ENCODE results near the gene SMIM35.

Gene SMIM35

GRCh38 chr11:118027694-118028093, 59.1 kb downstream of the SMIM35 start:
- no peak for DNase-seq (ENCODE audit: low spot score)

DNA sequence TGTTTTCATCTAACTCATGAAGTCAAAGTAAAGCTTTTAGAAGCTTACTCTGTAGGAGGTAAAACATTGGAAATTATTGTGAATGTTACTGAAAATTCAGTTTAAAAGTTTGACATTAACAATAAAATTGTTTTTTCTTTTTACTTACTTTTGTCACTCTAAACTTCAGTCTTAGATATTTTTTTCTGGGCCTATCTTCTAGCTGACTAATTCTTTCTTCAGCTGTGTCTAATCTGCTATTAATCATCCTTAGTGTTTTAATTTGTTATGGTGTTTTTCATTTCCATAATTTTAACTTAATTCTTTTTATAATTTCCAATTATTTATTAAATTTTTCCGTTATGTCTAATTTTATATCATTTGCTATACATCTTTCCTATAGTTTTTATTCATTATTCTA, 65.6 kb downstream of the SMIM35 start:
- DNase-seq (ENCODE audit: low spot score) = no peak

- DNase-seq (ENCODE audit: low spot score) = no peak
Measured at GRCh38 chr11:118018401-118018800, 68.4 kb downstream of the SMIM35 start.

DNA sequence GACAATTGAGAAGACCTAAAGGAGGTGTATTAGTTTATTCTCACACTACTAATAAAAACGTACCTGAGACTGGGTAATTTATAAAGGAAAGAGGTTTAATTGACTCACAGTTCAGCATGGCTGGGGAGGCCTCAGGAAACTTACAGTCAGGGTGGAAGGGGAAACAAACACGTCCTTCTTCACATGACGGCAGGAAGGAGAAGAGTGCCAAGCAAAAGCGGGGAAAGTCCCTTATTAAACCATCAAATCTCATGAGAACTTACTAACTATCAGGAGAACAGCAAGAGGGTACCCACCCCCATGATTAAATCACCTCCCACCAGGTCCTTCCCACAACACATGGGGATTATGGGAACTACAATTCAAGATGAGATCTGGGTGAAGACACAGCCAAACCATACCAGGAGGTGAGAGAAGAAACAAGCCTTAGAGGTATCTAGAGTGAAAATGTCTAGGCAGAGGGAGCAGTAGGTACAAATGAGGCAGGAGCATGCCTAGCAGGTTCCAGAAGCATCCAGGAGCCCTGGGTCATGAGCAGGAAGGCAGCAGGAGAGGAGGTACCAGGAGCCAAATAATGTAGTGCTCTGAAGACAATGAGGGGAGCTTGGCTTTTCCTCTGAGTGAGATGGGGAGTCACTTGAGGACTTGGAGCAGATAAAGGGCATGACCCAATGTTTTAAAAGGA, 69.0 kb downstream of the SMIM35 start:
- no peak for DNase-seq (ENCODE audit: low spot score)

- no peak for DNase-seq (ENCODE audit: low spot score)
Measured at GRCh38 chr11:118017111-118017510, 69.7 kb downstream of the SMIM35 start.

DNA sequence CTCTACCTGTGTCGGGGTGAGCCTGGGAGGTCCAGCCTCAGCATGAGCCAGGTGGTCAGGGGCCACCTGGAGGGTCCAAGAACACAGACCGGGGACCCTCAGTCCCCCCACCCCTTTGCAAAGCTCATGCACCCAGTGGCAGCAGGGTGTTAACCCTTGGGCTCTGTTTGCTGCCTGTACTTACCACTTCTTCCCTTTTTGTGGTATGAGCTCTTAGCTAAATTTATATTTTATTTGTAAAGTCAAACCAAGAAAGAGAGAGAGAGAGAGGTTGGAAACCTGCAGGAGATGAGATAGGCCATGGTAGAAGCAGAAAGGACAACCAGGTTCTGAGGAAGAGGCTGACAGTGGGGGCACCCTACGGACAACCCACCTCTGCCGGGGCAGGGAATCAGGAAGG, 70.7 kb downstream of the SMIM35 start:
- DNase-seq (ENCODE audit: low spot score) = no peak

- no peak for DNase-seq (ENCODE audit: low spot score)
Measured at GRCh38 chr11:118015385-118015841, 71.3 kb downstream of the SMIM35 start.

GRCh38 chr11:118014022-118014421, 72.7 kb downstream of the SMIM35 start:
- DNase-seq (ENCODE audit: low spot score) = no peak

DNA sequence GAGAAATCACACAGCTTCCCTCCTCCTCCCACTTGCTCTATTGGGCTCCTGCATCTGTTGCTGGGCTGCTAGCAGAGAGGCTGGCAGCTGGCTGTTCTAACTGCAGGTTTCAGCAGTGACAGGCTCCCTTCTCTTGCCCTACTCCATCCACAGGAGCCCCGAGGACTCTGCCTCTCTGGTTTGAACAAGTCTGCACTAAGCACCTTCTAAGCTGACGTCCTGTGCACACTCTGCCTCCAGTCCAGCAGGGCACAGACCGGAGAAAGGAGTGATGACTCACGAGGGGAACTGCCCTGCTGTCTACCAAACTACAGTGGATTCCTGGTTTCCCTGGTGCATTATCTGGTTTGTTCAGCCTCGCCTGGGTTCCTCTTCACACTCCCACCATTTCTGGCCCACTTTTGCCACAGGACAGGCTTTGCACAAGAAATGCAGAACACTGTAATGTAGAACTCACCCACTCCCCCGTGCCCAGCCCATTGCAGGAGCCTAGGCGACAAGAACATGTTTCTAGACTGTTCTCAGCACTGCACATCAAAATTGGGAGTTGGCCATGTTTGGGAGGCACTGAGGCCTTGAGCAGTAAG, 74.6 kb downstream of the SMIM35 start:
- peak; percentile 41 for DNase-seq (ENCODE audit: low spot score)

- no peak for DNase-seq (ENCODE audit: low spot score)
Measured at GRCh38 chr11:118010738-118011461, 75.9 kb downstream of the SMIM35 start.

DNA sequence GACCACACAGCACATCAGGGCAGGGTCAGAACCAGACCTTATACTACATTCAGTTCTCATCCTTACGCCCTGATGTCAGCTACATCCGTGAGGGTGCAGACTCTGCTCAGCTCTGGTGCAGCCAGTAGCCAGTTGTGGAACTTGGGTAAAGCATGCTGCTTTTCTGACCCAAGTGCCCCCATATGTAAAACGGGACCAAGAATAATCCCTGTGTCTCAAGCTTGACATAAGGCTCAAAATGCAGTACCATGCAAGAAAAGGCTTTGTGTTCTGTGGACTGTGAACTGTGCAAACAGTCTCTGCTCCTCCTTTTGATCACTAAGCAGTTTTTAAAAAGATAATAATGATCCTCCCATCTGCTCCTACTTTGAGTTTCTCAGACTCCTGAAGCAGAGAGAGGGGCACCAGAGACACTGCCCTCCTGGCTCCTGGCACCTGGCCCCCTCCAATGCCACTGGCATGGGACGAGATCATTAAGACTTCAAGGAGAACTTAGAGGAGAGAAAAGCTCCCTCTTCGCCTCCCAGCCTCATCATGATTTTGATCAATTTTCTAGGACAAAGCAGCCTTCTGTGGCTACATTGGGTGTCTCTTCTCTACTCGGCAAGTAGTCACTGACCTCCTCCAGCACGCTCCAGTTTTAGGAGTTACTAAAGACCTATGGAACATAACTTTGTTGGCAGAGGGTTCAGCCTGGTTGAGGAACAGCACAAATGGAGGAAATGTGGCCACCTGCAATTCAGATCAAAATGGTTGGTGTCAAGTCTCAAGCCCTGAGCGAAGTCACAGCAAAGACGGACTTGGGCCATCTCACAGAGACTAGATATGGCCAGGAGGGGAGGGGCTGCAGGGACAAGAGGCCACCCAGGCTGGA, 76.7 kb downstream of the SMIM35 start:
- DNase-seq (ENCODE audit: low spot score) = no peak

- no peak for DNase-seq (ENCODE audit: low spot score)
Measured at GRCh38 chr11:118008271-118008911, 78.4 kb downstream of the SMIM35 start.

DNA sequence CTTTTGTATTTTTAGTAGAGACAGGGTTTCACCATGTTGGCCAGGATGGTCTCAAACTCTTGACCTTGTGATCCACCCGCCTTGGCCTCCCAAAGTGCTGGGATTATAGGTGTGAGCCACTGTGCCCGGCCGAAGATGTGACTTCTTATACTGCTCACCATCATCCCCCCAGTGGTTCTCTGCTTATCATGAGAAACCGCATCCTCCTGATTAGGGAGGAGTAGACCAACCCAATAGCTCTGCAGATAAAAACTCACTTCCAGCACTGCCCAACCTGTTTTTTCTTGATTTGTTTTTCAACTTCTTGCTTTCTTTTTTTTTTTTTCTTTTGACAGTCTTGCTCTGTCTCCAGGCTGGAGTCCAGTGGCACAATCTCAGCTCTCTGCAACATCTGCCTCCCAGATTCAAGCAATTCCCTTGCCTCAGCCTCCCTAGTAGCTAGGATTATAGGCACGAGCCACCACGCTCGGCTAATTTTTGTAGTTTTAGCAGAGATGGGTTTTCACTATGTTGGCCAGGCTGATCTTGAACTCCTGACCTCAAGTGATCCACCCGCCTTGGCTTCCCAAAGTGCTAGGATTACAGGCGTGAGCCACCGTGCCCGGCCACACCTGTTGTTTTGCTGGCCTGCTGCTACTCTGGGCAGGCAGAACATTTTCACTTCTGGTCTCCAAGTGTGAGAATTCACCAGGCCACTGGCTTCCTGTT, 79.0 kb downstream of the SMIM35 start:
- peak; percentile 71 for DNase-seq (ENCODE audit: low spot score)

DNA sequence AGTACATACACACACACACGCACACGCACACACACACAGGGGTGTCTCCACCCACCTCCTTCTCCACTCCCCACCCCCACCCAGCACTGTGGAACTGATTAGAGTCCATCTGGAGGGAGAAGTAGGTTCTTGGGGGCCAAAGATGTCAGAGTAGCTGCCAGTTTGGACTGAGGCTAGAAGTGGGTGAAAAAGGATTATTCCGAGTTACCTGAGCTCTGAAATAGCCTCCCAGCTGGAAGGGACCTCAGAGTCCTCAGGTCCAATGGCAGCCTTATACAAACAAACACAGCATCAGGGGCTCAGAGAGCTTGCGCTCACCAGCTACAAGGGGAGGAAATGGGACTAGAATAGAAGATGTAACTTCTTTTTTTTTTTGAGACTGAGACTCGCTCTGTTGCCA, 79.7 kb downstream of the SMIM35 start:
- DNase-seq (ENCODE audit: low spot score) = no peak

GRCh38 chr11:118006153-118006534, 80.6 kb downstream of the SMIM35 start:
- DNase-seq (ENCODE audit: low spot score) = no peak

DNA sequence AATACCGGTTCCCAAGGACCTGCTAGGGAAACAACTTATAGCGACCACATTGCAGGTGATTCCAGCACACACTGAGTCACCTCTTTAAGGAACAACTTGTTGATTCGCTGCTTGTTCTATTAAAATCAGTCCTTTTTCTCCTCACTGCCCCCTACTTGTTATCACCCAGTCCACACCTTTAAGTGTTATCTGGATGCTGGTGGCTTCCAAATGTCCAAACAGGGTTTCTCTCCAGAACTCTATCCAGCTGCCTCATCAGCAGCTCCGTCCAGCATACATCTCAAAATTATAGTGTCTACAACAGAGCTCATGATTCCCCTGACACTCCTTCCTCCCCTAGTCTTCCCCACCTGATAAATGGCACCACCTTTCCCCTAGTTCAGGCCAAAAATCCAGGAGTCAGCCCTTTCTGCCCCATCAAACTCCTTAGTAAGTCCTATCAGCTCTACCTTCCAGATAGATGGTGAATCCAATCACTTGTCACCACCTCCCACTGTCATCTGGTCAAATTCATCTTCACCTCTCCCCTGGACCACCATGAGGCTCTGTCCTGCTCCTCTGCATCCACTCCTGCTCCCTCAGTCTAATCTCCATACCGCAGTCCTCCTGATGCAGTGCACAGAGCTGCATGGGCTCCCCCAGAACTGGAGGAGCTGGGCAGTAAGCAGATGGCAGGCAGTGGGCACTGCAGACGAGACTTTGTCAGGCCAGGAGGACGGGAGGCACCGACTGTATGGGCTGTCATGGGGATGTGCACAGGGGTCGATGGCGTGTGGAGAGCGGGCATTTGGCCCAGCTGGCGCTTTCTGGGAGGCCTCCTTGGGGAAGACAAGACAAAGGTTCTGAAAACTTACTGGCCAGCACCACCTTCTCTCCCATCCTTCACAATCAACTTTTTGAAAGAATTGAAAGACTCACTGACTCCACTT, 81.3 kb downstream of the SMIM35 start:
- DNase-seq (ENCODE audit: low spot score) = no peak

DNA sequence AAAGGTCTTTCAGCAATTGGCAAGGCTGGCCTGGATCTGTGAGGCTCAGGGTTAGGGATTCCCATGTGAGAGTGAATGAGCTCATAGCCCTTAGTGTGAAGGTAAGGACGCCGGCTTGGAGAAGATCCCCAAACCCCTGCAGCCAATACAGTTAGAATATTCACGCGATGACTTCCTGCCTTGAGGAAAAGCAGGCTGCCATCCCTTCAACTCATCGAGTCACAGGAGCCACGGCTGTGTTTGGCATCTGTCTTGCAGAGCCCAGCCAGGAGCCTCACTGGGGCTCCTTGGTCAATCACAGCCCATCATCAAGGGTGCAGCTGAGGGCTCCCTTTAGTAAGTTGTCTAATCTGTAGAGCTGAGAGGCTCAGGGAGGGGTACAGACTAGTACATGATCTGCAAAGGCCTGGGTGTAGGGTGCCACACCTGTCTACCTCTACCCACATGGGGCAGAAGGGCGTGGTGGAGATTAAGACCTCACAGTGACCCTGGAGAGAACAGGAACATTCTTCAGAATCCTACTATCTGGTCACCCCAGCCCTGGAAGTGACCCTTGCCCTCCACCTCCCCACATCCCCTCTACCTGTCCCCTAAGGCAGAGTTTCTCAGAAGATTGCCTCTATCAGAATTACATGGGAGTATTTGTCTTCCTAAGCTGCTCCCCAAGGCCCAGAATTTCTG, 82.1 kb downstream of the SMIM35 start:
- no peak for DNase-seq (ENCODE audit: low spot score)

DNA sequence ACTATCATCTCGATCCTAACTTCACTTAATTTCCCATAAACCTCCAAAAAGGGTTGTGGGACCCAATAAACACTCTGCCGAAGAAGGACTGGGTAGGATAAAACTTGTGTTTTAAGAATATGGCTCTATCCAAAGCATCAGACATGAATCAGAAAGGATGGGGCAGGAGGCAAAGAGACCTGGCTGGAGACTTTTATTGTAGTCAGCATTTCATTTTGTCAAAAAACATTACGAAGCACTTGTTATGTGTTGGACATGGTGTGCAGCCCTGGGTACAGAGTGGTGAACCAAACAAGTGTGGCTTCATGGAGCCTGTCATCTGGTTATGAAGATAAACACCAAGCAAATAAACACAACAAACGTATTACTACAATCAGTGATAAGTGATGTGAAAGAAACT, 83.3 kb downstream of the SMIM35 start:
- DNase-seq (ENCODE audit: low spot score) = peak; percentile 28

Data from CD4-positive, alpha-beta T cell treated with Interleukin-6 at 100 ng/mL for 8 hours (primary cell).